ENCODE measurements around the gene LGMN.
A peak's percentile ranks its signal among the peaks of the same experiment; 100 is the strongest.
"Not testable (repeated sequence)": the region's sequence is repeated elsewhere in the genome, so short reads cannot be mapped to it uniquely, and the experiment has no call there.

Gene LGMN

GRCh38 chr14:92756446-92756845 is 8.0 kb upstream of the LGMN start:
- H3K4me1 ChIP-seq (ENCODE audit: control insufficient read depth, insufficient read depth, low read length): no peaks in the 10 kb centered on the region
- no peak overlapping the region for H3K4me3 ChIP-seq (ENCODE audit: low read length)
- no peaks in the 10 kb centered on the region for H3K9me3 ChIP-seq (ENCODE audit: control insufficient read depth, low read length)
- H3K36me3 ChIP-seq (ENCODE audit: control insufficient read depth, insufficient read depth, low read length): no peaks in the 10 kb centered on the region
- no peak overlapping the region for H3K9ac ChIP-seq (ENCODE audit: low read length)
- H3K27me3 ChIP-seq (ENCODE audit: control insufficient read depth, insufficient read depth, low read length): no peaks in the 10 kb centered on the region

GRCh38 chr14:92755495-92755894 is 7.1 kb upstream of the LGMN start:
- no peaks in the 10 kb centered on the region for H3K27me3 ChIP-seq (ENCODE audit: control insufficient read depth, insufficient read depth, low read length)
- no peak overlapping the region for H3K4me3 ChIP-seq (ENCODE audit: low read length)
- H3K4me1 ChIP-seq (ENCODE audit: control insufficient read depth, insufficient read depth, low read length): no peaks in the 10 kb centered on the region
- H3K9ac ChIP-seq (ENCODE audit: low read length): no peak overlapping the region
- H3K9me3 ChIP-seq (ENCODE audit: control insufficient read depth, low read length): no peaks in the 10 kb centered on the region
- H3K36me3 ChIP-seq (ENCODE audit: control insufficient read depth, insufficient read depth, low read length): no peaks in the 10 kb centered on the region

DNA sequence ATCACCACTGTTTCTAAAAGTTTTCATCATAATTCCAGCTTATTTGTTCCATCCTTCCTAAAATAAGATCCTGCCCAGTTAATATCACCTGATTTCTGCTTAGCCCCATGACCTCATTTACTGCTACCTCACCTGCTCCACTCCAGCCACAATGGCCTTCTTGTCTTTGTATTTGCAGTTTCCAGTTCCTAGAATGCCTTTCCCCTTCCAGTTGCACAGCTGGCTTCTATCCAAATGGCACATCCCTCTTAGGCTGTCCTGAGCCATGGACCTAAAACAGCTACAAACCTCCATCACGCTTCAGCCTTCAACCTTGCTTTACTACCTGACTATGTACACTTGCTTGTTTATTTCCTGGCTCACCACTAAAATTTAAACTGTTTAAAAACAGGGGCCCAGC is 6.5 kb upstream of the LGMN start:
- Histone ChIP-seq H3K4me1 (ENCODE audit: control insufficient read depth, insufficient read depth, low read length) (no peaks in the 10 kb centered on the region), H3K4me3 (ENCODE audit: low read length) (no peak overlapping the region), H3K9ac (ENCODE audit: low read length) (no peak overlapping the region), H3K9me3 (ENCODE audit: control insufficient read depth, low read length) (no peaks in the 10 kb centered on the region), H3K36me3 (ENCODE audit: control insufficient read depth, insufficient read depth, low read length) (no peaks in the 10 kb centered on the region), H3K27me3 (ENCODE audit: control insufficient read depth, insufficient read depth, low read length) (no peaks in the 10 kb centered on the region)

GRCh38 chr14:92753250-92753649 is 4.8 kb upstream of the LGMN start:
- no peak overlapping the region for H3K9ac ChIP-seq (ENCODE audit: low read length)
- no peak overlapping the region for H3K4me3 ChIP-seq (ENCODE audit: low read length)
- no peaks in the 10 kb centered on the region for H3K36me3 ChIP-seq (ENCODE audit: control insufficient read depth, insufficient read depth, low read length)
- no peaks in the 10 kb centered on the region for H3K27me3 ChIP-seq (ENCODE audit: control insufficient read depth, insufficient read depth, low read length)
- H3K4me1 ChIP-seq (ENCODE audit: control insufficient read depth, insufficient read depth, low read length): no peaks in the 10 kb centered on the region
- no peaks in the 10 kb centered on the region for H3K9me3 ChIP-seq (ENCODE audit: control insufficient read depth, low read length)

DNA sequence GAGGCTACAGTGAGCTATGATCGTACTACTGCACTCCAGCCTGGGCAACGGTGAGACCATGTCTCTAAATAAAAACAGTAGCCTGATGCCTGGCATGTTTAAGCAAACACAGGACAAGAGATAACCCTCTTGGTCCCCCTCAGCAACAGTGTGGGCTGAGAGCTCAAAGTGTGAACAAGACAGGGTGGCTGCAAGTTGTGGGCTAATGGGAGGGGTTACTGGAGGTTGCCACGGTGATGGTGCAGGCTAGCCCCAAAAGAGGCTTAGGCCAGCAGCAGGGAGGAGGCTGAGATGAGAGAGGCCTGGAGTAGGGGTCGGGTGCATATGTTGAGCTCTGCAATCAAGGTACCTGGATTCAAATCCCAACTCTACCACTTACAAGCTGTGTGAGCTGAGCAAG is 3.4 kb upstream of the LGMN start:
- H3K4me3 ChIP-seq (ENCODE audit: low read length): no peak overlapping the region
- no peaks in the 10 kb centered on the region for H3K27me3 ChIP-seq (ENCODE audit: control insufficient read depth, insufficient read depth, low read length)
- H3K9me3 ChIP-seq (ENCODE audit: control insufficient read depth, low read length): no peaks in the 10 kb centered on the region
- peaks cover under 1% of the 10 kb centered on the region for H3K4me1 ChIP-seq (ENCODE audit: control insufficient read depth, insufficient read depth, low read length)
- no peaks in the 10 kb centered on the region for H3K36me3 ChIP-seq (ENCODE audit: control insufficient read depth, insufficient read depth, low read length)
- no peak overlapping the region for H3K9ac ChIP-seq (ENCODE audit: low read length)

DNA sequence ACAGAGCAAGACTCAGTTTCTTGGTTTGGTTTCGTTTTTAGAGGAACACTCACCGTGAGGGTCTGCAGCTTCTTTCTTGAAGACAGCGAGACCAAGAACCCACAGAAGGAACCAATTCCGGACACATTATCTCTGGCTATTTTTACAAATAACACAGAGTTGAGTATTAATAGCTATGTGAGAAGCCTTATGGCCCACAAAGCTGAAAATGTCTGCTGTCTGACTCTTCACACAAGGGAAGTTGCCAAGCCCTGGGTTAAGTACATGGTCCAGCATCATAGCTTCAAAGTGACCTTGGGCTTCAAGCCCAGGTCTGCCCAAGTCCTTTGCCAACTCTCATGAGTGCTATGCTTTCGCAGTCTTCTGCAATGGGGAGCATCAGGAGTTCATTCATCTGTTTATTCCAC is 2.6 kb upstream of the LGMN start:
- Histone ChIP-seq H3K4me3 (ENCODE audit: low read length) (no peak overlapping the region), H3K9me3 (ENCODE audit: control insufficient read depth, low read length) (no peaks in the 10 kb centered on the region), H3K4me1 (ENCODE audit: control insufficient read depth, insufficient read depth, low read length) (peaks cover 9% of the 10 kb centered on the region), H3K36me3 (ENCODE audit: control insufficient read depth, insufficient read depth, low read length) (no peaks in the 10 kb centered on the region), H3K9ac (ENCODE audit: low read length) (no peak overlapping the region), H3K27me3 (ENCODE audit: control insufficient read depth, insufficient read depth, low read length) (no peaks in the 10 kb centered on the region)

DNA sequence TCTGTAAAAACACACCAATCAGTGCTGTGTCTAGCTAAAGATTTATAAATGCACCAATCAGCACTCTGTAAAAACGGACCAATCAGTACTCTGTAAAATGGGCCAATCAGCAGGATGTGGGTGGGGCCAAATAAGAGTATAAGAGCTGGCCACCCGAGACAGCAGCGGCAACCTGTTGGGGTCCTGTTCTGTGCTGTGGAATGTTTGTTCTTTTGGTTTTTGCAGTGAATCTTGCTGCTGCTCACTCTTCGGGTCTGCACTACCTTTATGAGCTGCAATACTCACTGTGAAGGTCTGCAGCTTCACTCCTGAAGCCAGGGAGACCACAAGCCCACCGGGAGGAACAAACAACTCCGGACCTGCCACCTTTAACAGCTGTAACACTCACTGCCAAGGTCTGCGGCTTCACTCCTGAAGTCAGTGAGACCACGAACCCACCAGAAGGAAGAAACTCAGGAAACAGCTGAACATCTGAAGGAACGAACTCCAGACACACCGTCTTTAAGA is 1.8 kb upstream of the LGMN start:
- H3K4me1 ChIP-seq (ENCODE audit: control insufficient read depth, insufficient read depth, low read length); H3K36me3 ChIP-seq (ENCODE audit: control insufficient read depth, insufficient read depth, low read length); H3K27me3 ChIP-seq (ENCODE audit: control insufficient read depth, insufficient read depth, low read length); H3K9me3 ChIP-seq (ENCODE audit: control insufficient read depth, low read length); H3K4me3 ChIP-seq (ENCODE audit: low read length); H3K9ac ChIP-seq (ENCODE audit: low read length): not testable (repeated sequence)

DNA sequence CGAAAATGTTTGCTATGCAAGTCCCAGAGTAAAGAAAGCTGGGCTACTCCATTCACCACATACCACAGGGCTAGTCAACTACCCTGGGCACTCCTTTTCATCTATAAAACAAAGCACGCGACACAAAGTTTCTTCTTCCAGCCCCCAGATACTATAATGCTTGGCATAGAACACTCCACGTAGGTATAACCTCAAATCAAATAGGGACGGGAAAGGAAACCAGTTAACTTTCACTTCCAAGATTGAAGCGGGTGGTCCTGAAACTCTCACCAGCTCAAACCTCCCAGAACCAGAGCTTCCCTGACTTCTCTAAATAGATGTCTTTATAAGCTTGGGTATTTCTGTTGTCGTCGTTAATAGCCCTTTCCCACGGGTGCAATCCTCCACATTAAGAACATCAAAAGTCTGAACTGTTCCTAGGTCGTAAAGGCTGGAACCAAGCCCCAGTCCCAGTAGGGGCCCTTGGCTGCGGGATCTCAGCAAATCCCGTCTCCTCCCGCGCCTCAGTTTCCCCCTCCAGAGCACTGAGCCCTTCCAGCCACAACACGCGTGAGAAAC is 647 bp downstream of the LGMN start:
- H3K27me3 ChIP-seq (ENCODE audit: control insufficient read depth, insufficient read depth, low read length): no peaks in the 10 kb centered on the region
- H3K36me3 ChIP-seq (ENCODE audit: control insufficient read depth, insufficient read depth, low read length): no peaks in the 10 kb centered on the region
- H3K4me3 ChIP-seq (ENCODE audit: low read length): peak overlapping the region; percentile 74
- H3K9ac ChIP-seq (ENCODE audit: low read length): peak overlapping the region; percentile 90
- no peaks in the 10 kb centered on the region for H3K9me3 ChIP-seq (ENCODE audit: control insufficient read depth, low read length)
- peaks cover 10% of the 10 kb centered on the region for H3K4me1 ChIP-seq (ENCODE audit: control insufficient read depth, insufficient read depth, low read length)

DNA sequence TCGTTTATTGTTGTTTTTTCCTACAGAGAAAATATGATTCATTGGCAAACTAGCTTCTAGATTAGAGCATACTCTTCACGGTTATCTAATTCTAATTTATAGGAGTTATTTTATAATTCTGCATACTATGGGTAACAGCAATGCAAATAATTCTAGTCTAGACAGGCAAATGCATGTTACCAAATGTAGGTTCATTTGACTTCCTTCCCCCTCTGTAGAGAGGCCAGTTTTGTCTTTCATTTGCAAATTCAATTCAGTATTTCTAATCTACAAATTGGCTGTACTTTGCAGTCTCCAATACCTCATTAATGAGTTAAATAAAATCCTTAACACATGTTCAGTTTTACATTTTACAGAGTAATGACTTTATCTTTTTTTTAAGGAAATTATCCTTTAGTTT is 4.2 kb downstream of the LGMN start:
- no peaks in the 10 kb centered on the region for H3K36me3 ChIP-seq (ENCODE audit: control insufficient read depth, insufficient read depth, low read length)
- no peaks in the 10 kb centered on the region for H3K9me3 ChIP-seq (ENCODE audit: control insufficient read depth, low read length)
- peaks cover 10% of the 10 kb centered on the region for H3K4me1 ChIP-seq (ENCODE audit: control insufficient read depth, insufficient read depth, low read length)
- H3K9ac ChIP-seq (ENCODE audit: low read length): no peak overlapping the region
- H3K27me3 ChIP-seq (ENCODE audit: control insufficient read depth, insufficient read depth, low read length): no peaks in the 10 kb centered on the region
- no peak overlapping the region for H3K4me3 ChIP-seq (ENCODE audit: low read length)

DNA sequence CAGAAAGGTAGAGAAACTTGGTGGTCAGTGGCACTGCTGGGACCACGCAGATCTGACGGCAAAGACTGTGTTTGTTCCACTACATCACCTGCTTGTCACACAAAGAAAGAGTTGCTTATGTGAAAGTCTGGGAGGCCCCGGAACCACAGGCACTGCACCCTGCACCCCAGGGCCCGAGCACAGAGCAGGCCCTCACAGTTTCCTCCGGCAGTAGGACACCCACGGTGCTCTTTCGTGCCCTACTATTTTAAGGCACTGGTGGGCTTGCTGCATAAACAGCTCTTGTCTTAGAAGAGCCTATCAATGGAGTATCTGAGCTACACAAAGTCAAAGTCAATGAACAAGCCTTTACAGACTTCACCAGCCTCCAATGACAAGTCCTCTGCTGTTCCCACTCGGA is 8.0 kb downstream of the LGMN start:
- Histone ChIP-seq H3K9me3 (ENCODE audit: control insufficient read depth, low read length) (no peaks in the 10 kb centered on the region), H3K4me3 (ENCODE audit: low read length) (no peak overlapping the region), H3K27me3 (ENCODE audit: control insufficient read depth, insufficient read depth, low read length) (no peaks in the 10 kb centered on the region), H3K4me1 (ENCODE audit: control insufficient read depth, insufficient read depth, low read length) (peaks cover 14% of the 10 kb centered on the region), H3K36me3 (ENCODE audit: control insufficient read depth, insufficient read depth, low read length) (no peaks in the 10 kb centered on the region), H3K9ac (ENCODE audit: low read length) (no peak overlapping the region)

GRCh38 chr14:92737619-92738188 is 10.7 kb downstream of the LGMN start:
- peaks cover under 1% of the 10 kb centered on the region for H3K36me3 ChIP-seq (ENCODE audit: control insufficient read depth, insufficient read depth, low read length)
- no peaks in the 10 kb centered on the region for H3K27me3 ChIP-seq (ENCODE audit: control insufficient read depth, insufficient read depth, low read length)
- peaks cover 19% of the 10 kb centered on the region for H3K4me1 ChIP-seq (ENCODE audit: control insufficient read depth, insufficient read depth, low read length)
- no peak overlapping the region for H3K4me3 ChIP-seq (ENCODE audit: low read length)
- peak overlapping the region; percentile 7 for H3K9ac ChIP-seq (ENCODE audit: low read length)
- no peaks in the 10 kb centered on the region for H3K9me3 ChIP-seq (ENCODE audit: control insufficient read depth, low read length)

- peaks cover 4% of the 10 kb centered on the region for H3K36me3 ChIP-seq (ENCODE audit: control insufficient read depth, insufficient read depth, low read length)
- peak overlapping the region; percentile 7 for H3K9ac ChIP-seq (ENCODE audit: low read length)
- no peaks in the 10 kb centered on the region for H3K9me3 ChIP-seq (ENCODE audit: control insufficient read depth, low read length)
- no peaks in the 10 kb centered on the region for H3K27me3 ChIP-seq (ENCODE audit: control insufficient read depth, insufficient read depth, low read length)
- H3K4me1 ChIP-seq (ENCODE audit: control insufficient read depth, insufficient read depth, low read length): peaks cover 24% of the 10 kb centered on the region
- H3K4me3 ChIP-seq (ENCODE audit: low read length): no peak overlapping the region
Measured at GRCh38 chr14:92737206-92737605, 11.2 kb downstream of the LGMN start.

- Histone ChIP-seq H3K36me3 (ENCODE audit: control insufficient read depth, insufficient read depth, low read length) (peaks cover 4% of the 10 kb centered on the region), H3K4me3 (ENCODE audit: low read length) (no peak overlapping the region), H3K9me3 (ENCODE audit: control insufficient read depth, low read length) (no peaks in the 10 kb centered on the region), H3K9ac (ENCODE audit: low read length) (no peak overlapping the region), H3K27me3 (ENCODE audit: control insufficient read depth, insufficient read depth, low read length) (no peaks in the 10 kb centered on the region), H3K4me1 (ENCODE audit: control insufficient read depth, insufficient read depth, low read length) (peaks cover 25% of the 10 kb centered on the region)
Measured at GRCh38 chr14:92735344-92735743, 13.1 kb downstream of the LGMN start.

Data from mucosa of stomach (tissue), 1 donor.